GM19025 (cell line): Measurements from ENCODE around the gene GNG2.

Experiments used
- ATAC-seq: cut with Tn5 transposase; IDR thresholded peaks from one replicate; pipeline ENCODE4 v1.9.1; 2021; ENCODE audit warnings: mild to moderate bottlenecking, low read depth, moderate library complexity; ENCODE audit not compliant: unreplicated experiment

GNG2 gene

DNA sequence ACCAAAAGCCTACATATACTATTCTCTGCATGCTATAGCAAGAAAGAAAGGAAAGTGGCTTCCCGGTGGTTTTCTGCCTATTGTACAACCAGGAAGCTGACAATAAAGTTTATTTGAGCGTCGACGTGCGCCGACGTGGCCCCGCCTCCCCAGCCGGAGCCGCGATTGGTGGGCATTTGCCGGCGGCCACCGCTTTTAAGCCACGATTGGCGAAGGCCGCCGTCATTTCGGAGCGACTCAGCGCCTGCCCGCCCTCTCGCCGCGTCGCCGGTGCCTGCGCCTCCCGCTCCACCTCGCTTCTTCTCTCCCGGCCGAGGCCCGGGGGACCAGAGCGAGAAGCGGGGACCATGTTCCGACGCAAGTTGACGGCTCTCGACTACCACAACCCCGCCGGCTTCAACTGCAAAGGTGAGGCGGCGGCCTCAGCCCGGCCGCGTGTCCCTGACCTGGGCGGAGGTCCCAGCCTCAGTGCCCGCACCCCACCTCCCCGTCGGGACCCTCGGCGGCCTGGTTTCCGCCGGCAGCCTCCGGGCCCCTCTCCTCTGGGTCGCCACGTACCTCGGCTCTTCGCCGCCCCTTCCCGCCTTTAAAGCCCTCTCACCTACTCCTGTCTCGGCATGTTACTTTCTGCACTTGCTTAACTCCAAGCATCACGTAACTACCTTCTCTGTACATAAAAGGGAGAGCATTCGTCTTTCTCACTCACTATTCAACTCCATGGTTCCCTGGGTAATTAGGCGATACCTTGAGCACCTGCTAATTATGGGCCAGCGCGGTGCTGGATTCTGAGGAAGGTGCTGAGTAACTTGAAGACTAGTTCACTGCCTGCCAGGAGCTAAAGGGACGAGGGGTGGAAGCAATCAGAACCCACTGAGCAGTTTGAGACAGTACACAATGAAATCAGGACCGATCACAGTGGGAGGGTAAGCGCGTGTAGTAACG, 129.2 kb downstream of the GNG2 start, which contains the start of gene RTRAF:
Gene RTRAF (plus strand): TSS at position 254 of the 942 bp plus-strand sequence. CDS start 94 bp downstream, at position 348.
- peak; percentile 91 for ATAC-seq

DNA sequence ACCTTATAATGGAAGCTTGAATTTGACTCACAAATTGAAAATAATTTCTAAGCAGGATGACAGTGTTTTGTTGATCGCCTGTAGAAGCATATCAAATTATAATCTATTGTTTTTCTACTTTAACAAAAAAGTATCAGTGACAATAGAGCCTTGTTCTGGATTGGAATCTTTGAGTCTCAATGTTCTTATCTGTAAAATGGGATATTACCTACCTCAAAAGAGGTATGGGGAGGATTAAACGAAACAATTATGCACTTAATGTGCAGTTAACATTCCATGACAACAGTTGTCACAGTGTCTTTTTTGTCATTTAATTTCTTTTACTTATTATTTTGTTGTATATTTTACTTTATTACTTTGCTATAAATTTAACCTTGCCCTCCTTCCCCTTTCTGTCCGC, 130.1 kb downstream of the GNG2 start:
- no peak for ATAC-seq

DNA sequence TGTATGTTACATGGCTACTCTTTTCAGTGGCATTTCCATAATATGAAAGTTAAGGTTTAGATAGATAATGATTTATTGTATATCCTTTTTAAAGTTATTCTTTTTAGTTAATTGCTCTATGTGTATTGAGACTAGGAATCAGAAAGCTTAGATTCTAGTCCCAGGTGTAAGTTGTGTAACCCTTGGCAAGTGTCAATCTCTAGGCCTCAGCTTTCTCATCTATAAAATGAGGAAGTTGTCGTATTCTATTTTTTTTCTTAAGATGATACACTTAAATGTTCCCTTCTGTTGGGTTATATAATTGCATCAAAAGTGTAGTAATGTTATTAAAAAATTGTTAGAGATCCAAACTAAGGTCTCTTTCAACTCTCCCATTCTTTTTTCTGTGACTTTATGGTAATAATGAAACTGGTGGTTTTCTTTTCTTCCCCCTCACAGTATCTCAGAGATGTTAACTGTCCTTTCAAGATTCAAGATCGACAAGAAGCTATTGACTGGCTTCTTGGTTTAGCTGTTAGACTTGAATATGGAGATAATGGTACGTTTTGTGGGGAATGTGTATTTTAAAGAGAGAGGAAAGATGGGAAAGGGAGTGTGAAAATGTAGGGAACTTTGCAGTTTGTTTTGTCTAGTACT, 133.0 kb downstream of the GNG2 start:
- no peak for ATAC-seq

GRCh38 chr14:51996148-51996746, 135.8 kb downstream of the GNG2 start:
- ATAC-seq = no peak

DNA sequence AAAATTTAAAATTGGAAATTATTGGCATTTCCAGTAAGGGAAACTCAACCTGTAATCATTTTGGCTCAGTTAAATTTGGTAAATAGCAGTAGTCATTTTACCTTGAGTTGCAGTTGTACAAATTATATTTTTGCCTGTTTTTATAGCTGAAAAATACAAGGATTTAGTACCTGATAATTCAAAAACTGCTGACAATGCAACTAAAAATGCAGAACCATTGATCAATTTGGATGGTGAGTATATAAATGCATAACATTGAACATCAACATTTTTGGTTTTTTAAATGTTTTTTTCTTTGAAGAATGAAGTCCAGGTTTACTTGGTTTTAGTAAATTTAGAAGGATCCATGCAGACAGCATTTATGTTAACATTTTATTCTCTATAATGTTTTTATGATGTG, 137.9 kb downstream of the GNG2 start:
- ATAC-seq = no peak

GRCh38 chr14:51999084-51999483, 138.7 kb downstream of the GNG2 start:
- ATAC-seq = no peak

DNA sequence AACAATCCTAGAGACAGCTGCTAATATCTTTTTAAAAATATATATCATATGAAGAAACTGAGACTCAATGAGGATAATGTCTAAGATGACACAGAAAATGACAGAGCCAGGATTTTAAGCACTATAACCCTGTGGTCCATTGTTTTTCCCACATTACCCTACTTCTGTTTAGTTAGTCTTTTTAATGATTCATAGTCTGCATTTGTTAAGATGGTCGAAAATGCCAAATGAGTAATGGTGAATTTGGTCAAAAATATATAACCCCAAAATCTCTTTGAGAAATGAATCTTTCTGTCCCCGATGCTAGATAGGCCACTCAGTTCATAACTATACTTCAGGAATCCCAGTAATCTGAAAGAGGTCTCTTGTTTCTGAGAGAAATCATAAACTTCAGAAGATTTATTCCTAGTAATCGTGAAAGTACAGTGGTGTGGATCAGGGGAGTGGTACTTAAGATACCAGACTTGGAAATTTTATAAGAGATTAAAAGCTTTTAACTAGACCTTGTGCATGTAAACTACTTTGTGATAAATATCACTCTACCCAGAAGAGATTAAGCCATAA, 139.7 kb downstream of the GNG2 start:
- ATAC-seq = no peak

DNA sequence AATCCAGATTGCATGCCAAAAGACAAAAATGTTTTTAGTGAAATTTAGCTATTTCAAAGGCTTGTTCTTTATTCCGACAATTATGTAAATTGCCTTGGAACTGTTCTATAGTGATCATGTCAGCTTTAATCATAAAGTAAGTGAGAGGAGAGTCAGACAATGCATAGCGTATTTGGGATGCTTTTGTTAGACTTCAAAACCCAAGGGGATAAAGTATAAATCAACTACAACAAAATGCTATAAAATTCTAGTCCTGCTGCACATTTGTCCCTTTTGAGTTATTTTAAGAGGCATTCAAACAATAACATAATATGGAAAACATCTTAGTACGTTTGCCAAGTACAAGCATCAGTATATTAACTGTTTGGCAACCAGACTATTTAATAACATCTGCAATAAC, 140.3 kb downstream of the GNG2 start:
- ATAC-seq = no peak

DNA sequence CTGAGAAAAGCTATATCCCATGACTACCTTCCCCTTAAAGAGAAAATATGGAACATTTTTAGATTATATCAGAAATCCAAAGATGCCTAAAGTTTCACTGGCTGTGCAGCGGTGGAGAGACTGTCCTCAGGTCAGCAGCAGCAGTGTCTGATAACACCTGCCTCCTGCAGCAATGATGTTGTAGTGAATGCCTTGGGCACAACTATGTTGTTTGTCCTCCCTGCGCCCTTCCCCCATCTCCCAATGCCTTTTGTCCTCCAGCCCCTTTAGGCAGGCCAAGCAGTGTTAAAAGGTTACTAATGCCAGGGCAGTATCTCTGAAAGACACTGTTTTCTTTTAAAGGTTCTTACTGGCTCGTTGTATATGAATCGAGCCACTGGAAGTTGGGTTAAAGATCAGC, 142.1 kb downstream of the GNG2 start:
- no peak for ATAC-seq

DNA sequence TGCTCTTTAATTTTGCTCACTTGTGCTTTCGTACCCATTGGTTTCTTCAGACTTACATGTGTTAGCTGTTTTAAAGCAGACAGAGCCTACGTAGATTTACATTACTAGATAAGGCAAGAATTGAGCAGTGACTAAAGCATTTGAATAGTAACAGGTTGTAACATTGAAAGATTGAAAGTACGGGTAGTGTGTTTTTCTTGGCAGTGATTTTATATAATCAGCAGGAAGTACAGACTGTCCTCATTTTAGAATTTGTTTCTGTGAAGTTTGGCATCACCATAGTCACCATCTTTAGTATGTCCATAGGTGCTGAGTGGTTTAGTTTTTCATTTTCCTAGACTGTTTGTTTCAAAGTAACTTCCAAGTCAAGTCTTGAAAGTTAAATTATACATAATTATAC, 142.9 kb downstream of the GNG2 start:
- no peak for ATAC-seq

DNA sequence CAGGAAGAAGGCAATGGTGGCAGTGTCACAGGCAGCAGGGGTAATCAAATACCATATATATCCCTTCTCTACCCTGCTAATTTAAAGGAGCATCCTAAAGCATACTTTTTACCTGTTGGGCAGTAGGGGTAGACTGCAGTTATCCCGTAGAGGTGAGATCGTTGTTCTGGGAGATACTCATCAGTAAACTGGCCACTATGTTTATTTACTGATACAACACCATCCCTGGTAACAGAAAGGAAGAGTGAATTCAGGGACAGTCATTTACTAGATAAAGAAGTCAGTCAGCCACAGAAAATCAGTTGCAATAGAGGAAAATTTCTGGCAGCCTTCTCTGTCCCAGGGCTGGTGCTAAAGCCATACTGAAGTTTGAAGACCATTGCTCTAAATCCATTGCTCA, 145.2 kb downstream of the GNG2 start:
- ATAC-seq = no peak

- ATAC-seq = no peak
These were observed 145.9 kb downstream of the GNG2 start for GRCh38 chr14:52006361-52006760.

- ATAC-seq = no peak
These were observed 146.8 kb downstream of the GNG2 start for GRCh38 chr14:52007211-52007610.

GRCh38 chr14:52007637-52008036, 147.2 kb downstream of the GNG2 start:
- no peak for ATAC-seq

- no peak for ATAC-seq
These were observed 147.7 kb downstream of the GNG2 start for GRCh38 chr14:52008136-52008535.

DNA sequence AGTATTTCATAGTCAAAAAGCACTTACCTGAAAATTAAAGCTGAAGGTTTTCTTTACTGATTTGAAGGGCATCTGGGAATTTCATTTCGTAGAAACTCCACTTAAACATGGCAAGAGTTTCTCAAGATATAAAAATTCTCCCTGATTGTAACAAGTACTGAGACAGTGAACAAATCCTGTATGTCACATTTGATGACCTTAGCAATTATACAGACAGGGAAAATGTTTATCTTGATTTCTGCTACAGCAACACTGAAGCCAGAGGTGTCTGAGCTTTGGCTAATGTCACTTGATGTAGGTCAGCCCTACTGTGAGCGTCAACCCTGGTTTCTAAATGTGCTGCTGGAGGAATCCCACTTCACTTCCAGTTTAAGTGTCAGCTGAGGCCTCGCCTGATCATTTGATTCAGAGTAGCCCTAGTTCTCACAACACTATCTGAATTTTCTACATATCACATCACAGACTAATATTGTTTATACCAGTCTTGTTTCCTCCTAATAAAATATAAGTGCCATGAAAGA, 149.8 kb downstream of the GNG2 start:
- ATAC-seq = no peak

GRCh38 chr14:52011523-52011922, 151.1 kb downstream of the GNG2 start:
- ATAC-seq = no peak

DNA sequence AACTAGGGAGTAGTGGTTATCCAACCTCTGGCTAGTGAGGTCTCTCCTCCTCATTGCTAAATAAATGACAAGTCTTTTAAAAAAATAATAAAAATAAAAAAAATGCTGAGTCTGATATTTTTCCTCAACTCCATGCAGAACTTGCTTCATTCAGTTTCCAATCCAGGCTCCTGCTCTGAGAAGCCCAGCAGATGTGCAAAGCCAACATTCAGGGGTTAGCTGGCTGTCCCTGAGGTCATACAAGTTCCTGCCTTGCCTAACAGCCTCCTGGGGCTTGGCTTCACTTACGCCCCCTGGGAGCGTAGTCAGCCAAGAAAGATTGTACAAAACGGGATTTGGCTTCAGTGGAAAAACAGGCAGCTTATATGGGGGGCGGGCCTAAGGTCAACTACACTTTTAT, 152.2 kb downstream of the GNG2 start:
- ATAC-seq = no peak

GRCh38 chr14:52013984-52014600, 153.7 kb downstream of the GNG2 start:
- ATAC-seq = no peak

- ATAC-seq = no peak
These were observed 154.3 kb downstream of the GNG2 start for GRCh38 chr14:52014601-52015267.
